GM18519 (cell line): ENCODE results near the gene ASB5.

Source experiments
- ATAC-seq: cut with Tn5 transposase; IDR thresholded peaks from one replicate; pipeline ENCODE4 v1.9.1; 2021; ENCODE audit warnings: mild to moderate bottlenecking, moderate library complexity; ENCODE audit not compliant: unreplicated experiment, low FRiP score

The ASB5 gene

DNA sequence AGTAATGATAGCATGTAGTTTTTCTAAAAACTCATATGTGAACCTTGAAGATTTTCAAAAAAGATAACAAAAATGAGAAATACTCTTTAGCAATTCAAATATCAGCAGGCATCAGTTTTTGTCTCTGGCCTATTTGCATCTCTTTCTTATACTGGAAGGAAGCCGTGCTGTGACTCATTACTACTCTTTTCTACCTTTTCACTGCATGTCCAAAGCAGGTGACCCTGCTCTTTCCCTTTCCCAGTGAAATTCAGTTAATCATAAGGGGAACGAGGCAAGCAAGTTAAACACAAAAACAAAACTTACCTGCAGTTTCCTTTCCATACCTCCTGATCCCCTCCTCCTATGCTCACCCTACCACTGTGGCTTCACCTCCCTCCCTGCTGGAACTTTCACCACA is 83.0 kb downstream of the ASB5 start:
- no peak for ATAC-seq

DNA sequence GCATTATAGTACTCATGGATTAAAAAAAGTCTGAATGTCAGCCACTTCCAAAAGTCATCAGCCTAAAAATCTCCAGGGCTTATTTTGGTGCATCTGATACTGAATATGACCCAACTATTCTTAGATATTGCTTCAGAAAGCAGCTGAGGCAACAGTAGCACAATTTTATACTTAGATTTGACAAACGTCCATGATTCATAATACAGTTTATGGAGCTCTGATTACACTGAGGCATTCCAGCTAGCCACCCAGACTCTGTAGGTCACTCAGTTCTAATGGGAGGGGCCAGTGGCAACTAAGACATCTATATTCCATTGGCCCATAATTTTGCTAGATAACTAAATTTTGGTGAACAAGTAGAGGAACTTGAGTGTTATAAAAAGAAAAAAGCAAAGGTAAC is 84.0 kb downstream of the ASB5 start:
- ATAC-seq: no peak
